Fibroblast of pulmonary artery (primary cell): ENCODE results near the gene CCZ1B.
"Not testable (repeated sequence)": the region's sequence is repeated elsewhere in the genome, so short reads cannot be mapped to it uniquely, and the experiment has no call there.

Experiments used
- DNase-seq: peaks from one replicate; pipeline ENCODE4 v3.0.0-alpha.2; 2010; ENCODE audit warnings: low read depth
- H3K4me3 ChIP-seq: replicated peaks from 2 replicates; pipeline ENCODE4 v1.5.1; 2011; ENCODE audit warnings: low read depth, mild to moderate bottlenecking, control low read depth, low read length, moderate library complexity
- CTCF ChIP-seq: IDR thresholded peaks from 2 replicates; pipeline ENCODE4 v1.5.1; 2011; ENCODE audit warnings: mild to moderate bottlenecking, control low read depth, low read length, inconsistent platforms; ENCODE audit errors: missing control alignments

The CCZ1B gene

GRCh38 chr7:6826151-6826550, at the start of gene CCZ1B:
Gene CCZ1B, minus strand, starts transcription at chr7:6826275. Its CDS starts 78 bp downstream, at chr7:6826197.
- peak; percentile 65 for DNase-seq
- TF ChIP-seq CTCF, result peak; percentile 17

GRCh38 chr7:6875022-6875421, 48.9 kb upstream of the CCZ1B start:
- DNase-seq, H3K4me3 ChIP-seq: not testable (repeated sequence)

More at GRCh38 chr7:6826151-6826550, at the start of gene CCZ1B:
- H3K4me3 ChIP-seq, result peak within 1 kb of the TSS; percentile 57

GRCh38 chr7:6872246-6872945, 46.3 kb upstream of the CCZ1B start:
- not testable (repeated sequence) for H3K4me3 ChIP-seq, DNase-seq

- not testable (repeated sequence) for DNase-seq, H3K4me3 ChIP-seq
These were observed 45.5 kb upstream of the CCZ1B start for GRCh38 chr7:6871421-6872144.

DNA sequence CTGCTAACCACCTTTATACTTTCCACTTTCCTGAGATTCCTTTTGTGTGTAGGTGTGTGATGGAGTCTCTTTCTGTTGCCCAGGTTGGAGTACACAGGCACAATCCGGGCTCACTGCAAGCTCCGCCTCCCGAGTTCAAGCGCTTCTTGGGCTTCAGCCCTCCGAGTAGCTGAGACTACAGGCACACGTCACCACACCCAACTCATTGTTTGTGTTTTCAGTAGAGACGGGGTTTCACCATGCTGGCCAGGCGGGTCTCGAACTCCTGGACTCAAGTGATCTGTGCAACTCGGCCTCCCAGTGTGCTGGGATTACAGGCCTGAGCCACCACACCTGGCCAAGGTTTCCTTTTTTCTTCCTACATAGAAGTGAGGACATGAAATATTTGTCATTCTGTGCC, 38.7 kb upstream of the CCZ1B start:
- not testable (repeated sequence) for H3K4me3 ChIP-seq, DNase-seq

DNA sequence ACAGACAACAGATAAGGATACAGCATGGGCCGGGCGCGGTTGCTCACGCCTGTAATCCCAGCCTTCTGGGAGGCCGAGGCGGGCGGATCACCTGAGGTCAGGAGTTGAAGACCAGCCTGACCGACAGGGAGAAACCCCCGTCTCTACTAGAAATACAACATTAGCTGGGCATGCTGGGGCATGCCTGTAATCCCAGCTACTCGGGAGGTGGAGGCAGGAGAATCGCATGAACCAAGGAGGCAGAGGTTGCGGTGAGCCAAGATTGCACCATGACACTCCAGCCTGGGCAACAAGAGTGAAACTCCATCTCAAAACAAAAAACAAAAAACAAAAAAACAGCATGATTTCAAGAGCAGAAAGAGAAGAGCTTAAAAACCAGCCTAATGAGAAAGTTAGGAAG, 38.1 kb upstream of the CCZ1B start:
- DNase-seq, H3K4me3 ChIP-seq: not testable (repeated sequence)

- DNase-seq, H3K4me3 ChIP-seq: not testable (repeated sequence)
These were observed 36.8 kb upstream of the CCZ1B start for GRCh38 chr7:6862876-6863275.

DNA sequence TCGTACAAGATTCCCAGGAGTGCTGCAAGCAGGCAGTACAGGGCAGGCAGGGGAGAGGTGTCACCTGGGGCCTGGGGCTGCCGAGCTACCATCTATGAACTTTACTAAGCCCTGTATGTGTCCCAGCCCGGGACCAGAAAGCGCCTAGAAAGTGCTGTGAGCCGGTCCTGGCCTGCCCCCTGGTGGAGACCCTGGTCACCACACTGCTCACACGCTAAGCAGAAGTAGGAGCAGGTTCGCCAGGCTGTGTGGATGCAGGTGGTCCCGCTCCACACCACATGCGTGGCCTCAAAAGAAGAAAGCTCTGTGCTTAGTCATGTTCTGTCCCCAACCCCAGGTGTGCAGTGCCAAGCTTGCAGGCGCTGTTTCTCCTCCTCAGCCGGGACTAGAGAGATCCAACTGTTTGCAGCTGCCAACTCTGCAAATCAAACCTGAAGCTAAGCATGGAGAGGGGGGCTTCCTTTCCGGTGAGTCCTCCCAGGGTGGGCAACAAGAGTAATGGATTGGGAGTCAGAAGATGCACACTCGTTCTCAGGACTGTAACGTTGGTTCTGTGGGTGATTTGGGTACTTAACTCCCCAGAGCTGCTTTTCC, 31.7 kb upstream of the CCZ1B start:
- peak; percentile 44 for DNase-seq
- not testable (repeated sequence) for H3K4me3 ChIP-seq
- peak; percentile 50 for TF ChIP-seq CTCF

DNA sequence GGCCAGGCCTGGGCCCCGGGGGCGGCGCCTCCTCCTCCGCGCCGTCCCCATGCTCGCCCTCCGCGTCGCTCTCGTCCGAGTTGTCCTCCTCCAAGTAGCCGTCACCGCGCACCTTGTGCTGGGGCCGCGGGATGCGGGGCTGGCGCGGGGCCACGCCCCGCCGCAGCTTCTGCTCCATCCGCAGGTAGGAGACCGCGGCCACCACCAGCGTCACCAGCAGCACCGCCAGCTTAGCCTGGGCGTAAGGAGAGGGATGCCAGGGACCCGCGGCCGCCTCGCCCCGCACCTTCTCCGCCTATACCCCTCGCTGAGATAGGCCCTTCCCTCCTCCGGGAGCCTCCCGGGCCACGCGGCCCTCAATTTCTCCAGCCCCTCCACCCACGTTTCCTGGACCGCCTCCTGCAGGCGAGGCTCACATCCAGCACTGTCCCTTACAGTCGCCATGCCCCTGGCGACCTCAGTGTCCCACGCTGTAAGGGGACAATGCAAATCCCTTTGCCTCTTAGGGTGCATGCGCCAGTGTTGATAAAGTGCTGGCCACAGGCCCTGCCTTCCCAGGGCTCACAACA, 29.6 kb upstream of the CCZ1B start:
- not testable (repeated sequence) for H3K4me3 ChIP-seq, DNase-seq

DNA sequence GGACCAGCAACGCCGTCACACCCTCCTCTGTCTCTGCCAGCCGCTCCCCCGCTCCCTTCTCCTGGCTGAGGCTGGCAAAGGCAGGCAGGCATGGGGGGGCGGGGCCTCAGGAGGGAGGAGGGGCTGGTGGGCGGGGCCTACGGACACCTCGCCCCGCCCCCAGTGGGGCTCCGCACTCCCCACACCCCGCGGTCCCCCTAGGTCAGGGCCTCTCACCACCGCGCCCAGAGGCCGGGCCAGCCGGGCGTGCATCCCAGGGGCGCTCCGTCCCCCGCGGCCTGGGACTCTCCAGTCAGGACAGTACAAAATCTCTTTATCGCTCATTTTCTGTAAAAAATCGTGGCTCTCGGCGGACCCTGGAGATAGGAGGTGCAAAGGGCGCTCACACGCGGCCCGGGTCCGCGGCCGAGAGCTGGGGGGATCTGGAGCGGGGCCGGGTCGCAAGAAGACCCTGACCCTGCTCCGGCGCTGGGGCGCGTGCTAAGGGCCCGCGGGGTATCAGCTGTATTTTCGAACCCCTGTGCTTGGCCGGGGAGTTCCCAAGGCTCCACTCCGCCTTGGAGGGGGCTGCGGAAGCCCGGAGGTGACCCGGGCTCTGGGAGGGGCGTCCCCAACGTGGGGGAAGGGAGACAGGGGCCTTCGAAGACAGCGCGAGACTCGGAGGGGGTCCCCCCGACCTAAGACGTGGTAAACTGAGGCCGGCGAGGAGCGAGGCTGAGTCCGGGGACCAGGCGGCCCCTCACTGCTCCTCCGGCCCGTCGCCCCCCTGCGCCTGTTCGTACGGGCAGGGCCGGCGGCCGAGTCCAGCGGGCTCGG, 28.9 kb upstream of the CCZ1B start:
- peak overlapping the region; percentile 40 for H3K4me3 ChIP-seq
- DNase-seq, result not testable (repeated sequence)

GRCh38 chr7:6853681-6854080, 27.6 kb upstream of the CCZ1B start:
- DNase-seq, H3K4me3 ChIP-seq: not testable (repeated sequence)

DNA sequence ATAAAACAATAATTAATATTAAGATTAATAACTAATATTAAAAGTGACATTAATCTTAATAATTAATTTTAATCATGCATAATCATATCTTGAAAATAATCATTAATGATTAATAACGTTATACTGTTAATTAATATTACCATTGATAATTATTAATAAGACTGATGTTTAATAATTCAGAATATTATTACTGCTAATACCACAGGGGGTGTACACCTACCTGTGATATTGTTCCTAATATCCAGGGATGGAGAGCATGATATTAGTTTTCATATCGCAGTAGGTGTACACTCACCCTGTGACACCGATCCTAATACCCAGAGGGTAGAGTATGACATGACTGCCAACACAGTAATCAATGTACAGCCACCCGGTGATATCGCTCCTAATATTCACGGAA, 23.1 kb upstream of the CCZ1B start:
- not testable (repeated sequence) for H3K4me3 ChIP-seq, DNase-seq

DNA sequence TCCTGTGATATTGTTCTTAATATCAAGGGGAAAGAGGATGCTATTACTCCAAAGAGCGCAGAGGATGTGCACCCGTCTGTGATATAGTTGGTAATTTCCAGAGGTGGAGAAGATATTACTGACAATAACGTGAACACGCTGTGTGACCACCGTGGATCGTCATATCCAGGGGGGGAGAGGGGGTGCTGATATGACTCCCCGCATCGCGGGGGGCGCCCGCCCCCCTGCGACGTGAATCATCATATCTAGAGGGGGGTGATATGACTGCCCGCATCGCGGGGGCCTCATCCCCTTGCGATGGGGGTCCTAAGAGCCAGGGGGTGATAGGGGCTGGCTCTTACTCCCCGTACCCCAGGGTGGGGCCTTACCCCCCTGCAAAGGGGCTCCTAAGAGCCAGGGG, 21.7 kb upstream of the CCZ1B start:
- DNase-seq, H3K4me3 ChIP-seq: not testable (repeated sequence)

DNA sequence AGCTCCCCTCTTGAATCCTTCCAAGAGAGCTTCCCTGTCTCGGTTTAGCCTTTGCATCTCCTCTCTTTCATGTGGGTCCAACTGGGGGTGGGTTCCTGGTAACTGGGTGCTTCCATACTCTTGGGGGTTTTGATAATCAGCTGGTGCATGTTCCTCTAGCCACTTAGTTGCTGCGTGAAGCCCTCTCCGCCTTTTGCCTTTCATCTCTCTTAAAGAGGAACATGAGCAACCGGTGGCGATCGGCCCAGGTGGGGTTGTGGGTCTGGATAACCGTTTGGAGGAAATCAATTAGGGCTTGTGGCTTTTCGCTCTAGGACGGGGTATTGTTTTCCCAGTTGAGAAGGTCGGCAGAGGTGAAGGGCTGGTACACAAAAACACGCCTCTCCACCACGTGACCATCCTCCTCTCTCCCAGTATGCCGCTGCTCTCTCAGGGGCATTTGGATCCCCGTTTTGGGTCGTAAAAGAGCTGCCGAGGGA, 19.9 kb upstream of the CCZ1B start:
- H3K4me3 ChIP-seq, DNase-seq: not testable (repeated sequence)

DNA sequence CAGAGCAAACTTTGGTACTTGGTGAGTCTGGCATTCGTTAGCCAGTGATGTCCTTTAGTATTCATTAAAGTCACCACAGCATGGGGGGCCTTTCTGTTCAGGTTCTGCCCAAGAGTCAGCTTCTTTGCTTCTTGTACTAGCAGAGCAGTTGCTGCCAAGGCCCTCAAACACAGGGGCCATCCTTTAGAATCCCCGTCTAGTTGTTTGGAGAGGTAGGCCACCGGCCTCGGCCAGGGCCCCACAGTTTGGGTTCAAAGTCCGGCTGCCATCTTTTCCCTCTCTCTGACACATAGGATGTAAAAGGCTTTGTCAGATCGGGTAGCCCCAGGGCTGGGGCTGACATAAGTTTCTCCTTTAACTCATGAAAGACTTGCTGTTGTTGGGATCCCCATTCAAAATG, 17.6 kb upstream of the CCZ1B start:
- not testable (repeated sequence) for DNase-seq, H3K4me3 ChIP-seq
